GM19025 (cell line): ENCODE measurements around the gene PAQR9.

Source experiments
- ATAC-seq: cut with Tn5 transposase; IDR thresholded peaks from one replicate; pipeline ENCODE4 v1.9.1; 2021; ENCODE audit warnings: mild to moderate bottlenecking, low read depth, moderate library complexity; ENCODE audit not compliant: unreplicated experiment

Gene PAQR9

GRCh38 chr3:142952272-142953193, 10.9 kb downstream of the PAQR9 start:
- ATAC-seq: no peak

DNA sequence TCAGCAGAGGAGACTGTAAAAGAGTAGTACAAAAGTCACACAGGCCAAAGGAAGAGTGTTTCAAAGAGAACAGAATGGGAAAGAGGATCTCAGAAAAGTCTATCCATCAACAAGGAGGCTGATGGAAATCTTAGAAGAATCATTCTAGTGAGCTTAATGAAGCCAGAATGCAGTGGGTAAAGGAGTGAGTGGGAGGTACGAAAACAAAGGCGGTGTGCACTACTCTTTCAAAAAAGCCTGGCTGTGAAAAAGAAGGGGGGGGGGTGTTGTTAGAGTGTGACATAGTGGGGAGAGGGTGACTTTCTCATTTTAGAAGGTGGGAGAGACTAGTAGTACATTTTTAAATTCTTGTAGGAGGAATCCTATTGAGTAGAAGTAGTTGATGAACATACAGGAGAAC, 11.7 kb downstream of the PAQR9 start:
- no peak for ATAC-seq

GRCh38 chr3:142950972-142951371, 12.5 kb downstream of the PAQR9 start:
- ATAC-seq: no peak

- no peak for ATAC-seq
Observed at GRCh38 chr3:142947799-142948575, 15.5 kb downstream of the PAQR9 start.

DNA sequence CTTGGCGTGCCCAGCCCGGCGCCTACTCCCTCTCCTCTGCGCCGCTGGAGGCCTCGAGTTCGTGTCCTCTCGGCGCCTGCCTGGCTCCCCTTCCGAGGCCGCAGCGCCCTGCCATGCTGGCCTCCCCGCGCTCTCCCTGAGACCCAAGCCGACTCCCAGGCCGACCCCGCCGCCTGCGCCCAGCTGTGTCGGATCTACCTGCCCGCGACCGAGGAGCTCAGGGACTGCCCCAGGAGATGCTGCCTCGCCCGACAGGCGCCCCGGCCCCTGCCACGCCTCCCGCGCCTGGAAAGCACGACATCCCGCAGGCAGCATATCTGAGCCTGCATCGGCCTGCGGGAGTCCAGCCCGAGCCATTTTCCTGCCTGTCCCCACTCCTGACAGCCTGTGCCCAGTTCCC, 16.1 kb downstream of the PAQR9 start:
- ATAC-seq: no peak

DNA sequence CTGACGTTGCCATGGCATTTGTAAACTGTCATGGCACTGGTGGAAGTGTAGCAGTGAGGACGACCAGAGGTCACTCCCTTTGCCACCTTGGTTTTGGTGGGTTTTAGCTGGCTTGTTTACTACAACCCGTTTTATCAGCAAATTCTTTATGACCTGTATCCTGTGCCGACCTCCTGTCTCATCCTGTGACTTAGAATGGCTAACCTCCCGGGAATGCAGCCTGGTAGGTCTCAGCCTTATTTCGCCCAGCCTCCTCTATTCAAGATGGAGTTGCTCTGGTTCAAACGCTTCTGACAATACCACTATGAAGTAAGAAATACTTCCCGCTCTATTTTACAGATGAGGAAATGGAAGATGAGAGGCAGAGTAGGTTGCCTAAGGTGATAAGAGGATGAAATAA, 16.6 kb downstream of the PAQR9 start:
- no peak for ATAC-seq

- no peak for ATAC-seq
Observed at GRCh38 chr3:142945023-142945422, 18.5 kb downstream of the PAQR9 start.

- ATAC-seq: no peak
Observed at GRCh38 chr3:142944342-142944741, 19.1 kb downstream of the PAQR9 start.

DNA sequence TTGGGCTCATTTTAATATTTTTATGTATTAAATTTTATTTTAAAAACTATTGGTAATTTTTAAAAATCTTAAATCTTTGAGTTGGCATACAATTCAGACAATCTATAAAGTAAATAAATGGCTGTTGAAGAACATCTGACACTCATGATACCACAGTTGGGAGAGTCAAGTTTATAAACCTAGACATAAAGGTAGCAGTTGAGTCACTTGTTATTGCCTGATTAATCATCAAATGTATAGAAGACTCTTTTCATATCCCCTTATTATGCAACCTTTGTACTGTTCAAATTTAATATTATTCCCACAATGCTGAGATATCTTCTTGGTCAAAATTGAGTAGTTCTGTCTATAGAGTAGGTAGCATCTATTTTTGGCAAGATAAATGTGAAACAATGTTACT, 19.6 kb downstream of the PAQR9 start:
- ATAC-seq: no peak

- ATAC-seq: no peak
Observed at GRCh38 chr3:142943349-142943748, 20.1 kb downstream of the PAQR9 start.

- no peak for ATAC-seq
Observed at GRCh38 chr3:142941373-142942123, 21.9 kb downstream of the PAQR9 start.

DNA sequence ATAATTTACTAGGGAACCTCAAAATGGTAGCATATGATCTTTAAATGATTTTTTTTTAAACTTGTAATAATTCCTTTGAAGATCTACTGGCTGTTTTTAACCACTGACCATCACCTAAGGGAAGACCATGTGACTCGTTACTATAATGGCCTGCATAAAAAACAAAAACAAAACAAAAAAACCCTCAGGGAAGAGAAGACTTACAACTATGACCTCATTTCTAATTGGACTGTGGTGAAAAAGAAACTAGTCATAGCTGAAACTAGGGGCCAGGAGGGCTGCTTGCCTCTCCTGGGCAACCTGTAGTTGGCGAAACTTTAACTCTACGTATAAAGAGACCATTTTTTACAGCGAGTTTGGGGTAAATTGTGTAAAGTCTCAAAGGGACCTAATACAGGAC, 23.0 kb downstream of the PAQR9 start:
- ATAC-seq: no peak

DNA sequence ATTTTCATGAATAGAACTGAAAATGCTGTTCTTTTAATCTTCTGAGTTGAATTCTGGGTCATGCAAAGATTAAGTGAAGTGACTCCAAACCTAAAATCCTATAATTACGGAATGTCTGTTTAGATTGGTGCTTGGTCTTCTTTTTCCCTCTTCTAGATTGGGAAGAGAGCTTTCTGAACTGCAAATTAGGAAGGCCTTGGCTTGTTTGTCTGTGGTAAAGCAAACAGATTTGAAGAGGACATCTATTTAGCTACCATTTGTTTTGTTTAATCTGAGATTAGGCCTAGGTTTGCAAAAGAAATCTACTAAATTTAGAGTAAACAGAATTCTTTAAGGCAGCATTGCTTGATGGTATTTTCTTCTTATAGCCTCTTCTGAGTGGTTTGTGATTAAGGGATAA, 23.5 kb downstream of the PAQR9 start:
- no peak for ATAC-seq

GRCh38 chr3:142935963-142936362, 27.5 kb downstream of the PAQR9 start:
- no peak for ATAC-seq

DNA sequence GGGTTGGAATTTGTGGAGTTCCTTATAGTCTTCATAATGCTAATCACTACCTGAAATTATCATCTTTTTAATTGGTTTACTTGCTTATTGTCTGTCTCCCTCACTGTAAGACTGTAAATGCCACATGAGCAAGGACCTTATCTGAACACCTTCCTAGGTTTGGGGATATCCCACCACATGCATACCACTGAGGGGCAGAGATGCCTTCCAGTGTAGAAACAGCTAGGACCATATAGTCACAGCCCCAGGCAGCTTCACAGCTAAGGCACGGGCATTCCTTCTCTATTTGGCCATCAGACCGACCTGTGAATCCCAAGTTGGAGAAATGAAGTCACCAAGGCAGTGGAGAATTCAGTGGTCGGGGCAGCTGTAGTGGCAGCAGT, 28.6 kb downstream of the PAQR9 start:
- ATAC-seq: no peak

DNA sequence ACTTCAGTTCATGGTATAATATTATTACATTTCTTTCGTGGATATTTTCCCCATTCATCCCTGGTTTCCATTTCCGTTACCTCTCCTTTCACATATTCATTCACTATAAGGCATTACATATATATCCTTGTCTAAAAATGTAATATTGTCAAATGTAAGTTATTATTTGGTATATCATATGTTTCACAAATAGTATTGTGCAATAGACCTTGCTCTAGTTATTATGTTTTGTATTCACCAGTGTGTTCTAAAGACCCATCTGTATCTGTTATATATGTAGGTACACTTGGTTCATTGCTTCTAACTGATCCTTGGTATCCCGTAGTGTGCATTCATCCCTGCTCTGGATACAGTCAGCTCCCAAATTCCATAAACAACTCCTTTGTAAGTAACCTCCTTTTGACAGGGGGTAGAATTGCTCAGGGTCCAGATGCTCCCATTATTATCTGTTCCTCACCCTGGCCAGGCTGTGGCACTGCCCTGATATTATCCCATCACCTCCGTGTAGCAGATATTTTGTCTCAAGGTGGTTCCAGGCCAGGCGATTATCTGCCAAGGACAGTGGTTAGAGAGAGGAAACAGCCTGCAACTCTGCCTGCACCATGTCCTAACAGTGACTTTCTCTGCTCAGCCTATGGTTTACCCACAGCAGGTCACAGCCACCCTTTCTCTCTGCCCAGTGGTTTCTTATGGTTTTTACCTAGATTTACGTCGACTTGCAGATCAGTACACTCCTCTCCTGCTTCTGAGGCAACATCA, 29.2 kb downstream of the PAQR9 start:
- ATAC-seq: no peak

- ATAC-seq: peak; percentile 89
Observed at GRCh38 chr3:142931222-142931621, 32.3 kb downstream of the PAQR9 start.

DNA sequence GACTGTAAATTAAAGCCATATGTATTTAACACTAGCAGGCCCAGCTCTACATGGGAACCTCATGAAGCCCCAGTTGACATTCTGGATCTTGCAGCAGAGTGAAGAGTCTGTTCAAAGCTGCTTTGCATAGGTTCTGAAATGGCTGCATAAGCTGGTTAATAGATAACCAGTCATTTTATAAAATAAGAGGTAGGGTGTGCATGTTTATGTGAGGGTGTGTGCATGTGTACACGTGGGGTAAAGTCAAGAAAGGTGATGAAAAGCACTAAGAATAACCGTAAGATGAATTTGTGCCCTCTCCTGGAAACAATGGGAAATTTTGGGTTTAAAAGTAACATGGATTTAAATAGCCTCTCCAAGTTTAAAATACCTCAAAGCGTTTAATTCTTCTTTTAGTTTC, 33.0 kb downstream of the PAQR9 start:
- ATAC-seq: no peak

DNA sequence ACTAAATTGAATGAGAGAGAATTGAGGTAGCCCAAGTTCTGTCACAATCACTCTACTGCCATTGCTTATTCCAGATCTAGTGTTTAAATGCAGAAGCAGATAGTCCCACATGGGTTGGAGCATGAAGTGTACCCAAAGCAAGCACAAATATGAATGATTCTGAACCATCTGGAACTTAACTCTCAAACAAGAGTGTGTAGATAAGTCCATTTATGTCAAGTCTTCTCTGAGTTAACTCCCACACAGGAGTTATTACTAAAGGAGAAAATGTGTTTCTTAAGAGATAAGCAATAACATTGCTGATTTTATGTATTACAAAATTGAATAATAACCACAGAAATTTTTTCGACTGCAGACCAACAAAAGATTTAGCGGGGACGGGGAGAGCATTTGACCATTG, 33.6 kb downstream of the PAQR9 start:
- no peak for ATAC-seq

DNA sequence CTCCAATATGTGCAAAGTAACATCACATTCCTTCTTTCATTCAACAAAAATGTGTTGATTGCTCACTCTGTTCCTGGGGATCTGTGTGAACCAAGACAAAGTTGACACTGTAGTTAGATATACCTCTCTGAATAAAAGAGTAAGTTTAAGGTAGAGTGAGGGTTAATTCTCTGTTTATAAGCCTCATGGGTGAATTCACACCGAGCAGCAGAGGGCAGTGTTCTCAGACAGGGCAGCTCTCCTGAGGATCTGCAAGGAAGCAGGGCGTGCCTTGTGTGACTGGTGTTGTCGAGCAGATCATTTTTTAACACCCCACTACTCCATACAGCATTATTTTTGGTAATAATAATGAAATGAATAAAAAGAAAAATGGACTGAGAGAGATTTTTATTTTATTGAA, 34.4 kb downstream of the PAQR9 start:
- ATAC-seq: no peak
